ENCODE data around the gene LYRM4. TPM values are rescaled to one million over a fixed set of nuclear protein-coding genes. Genes with fewer than 3 reads are reported as not detected.

Gene LYRM4
- total RNA-seq, 1 experiment from 2014 or later: 25.6 TPM

- DNase-seq (ENCODE audit: low read depth): peak; percentile 56
Measured at GRCh38 chr6:5205877-5206850, 54.6 kb downstream of the LYRM4 start.

- no peak for DNase-seq (ENCODE audit: low read depth)
Measured at GRCh38 chr6:5205035-5205507, 55.7 kb downstream of the LYRM4 start.

GRCh38 chr6:5204376-5204775 is 56.4 kb downstream of the LYRM4 start:
- DNase-seq (ENCODE audit: low read depth): no peak

GRCh38 chr6:5203546-5203945 is 57.2 kb downstream of the LYRM4 start:
- DNase-seq (ENCODE audit: low read depth): no peak

- no peak for DNase-seq (ENCODE audit: low read depth)
Measured at GRCh38 chr6:5202941-5203340, 57.8 kb downstream of the LYRM4 start.

GRCh38 chr6:5202206-5202605 is 58.5 kb downstream of the LYRM4 start:
- DNase-seq (ENCODE audit: low read depth): no peak

GRCh38 chr6:5201271-5201670 is 59.5 kb downstream of the LYRM4 start:
- no peak for DNase-seq (ENCODE audit: low read depth)

GRCh38 chr6:5199702-5200101 is 61.0 kb downstream of the LYRM4 start:
- no peak for DNase-seq (ENCODE audit: low read depth)

GRCh38 chr6:5199283-5199682 is 61.5 kb downstream of the LYRM4 start:
- no peak for DNase-seq (ENCODE audit: low read depth)

- DNase-seq (ENCODE audit: low read depth): no peak
Measured at GRCh38 chr6:5197084-5197483, 63.7 kb downstream of the LYRM4 start.

- no peak for DNase-seq (ENCODE audit: low read depth)
Measured at GRCh38 chr6:5192135-5192794, 68.5 kb downstream of the LYRM4 start.

- DNase-seq (ENCODE audit: low read depth): no peak
Measured at GRCh38 chr6:5191722-5192121, 69.0 kb downstream of the LYRM4 start.

GRCh38 chr6:5191222-5191621 is 69.5 kb downstream of the LYRM4 start:
- no peak for DNase-seq (ENCODE audit: low read depth)

GRCh38 chr6:5190507-5190906 is 70.2 kb downstream of the LYRM4 start:
- peak; percentile 89 for DNase-seq (ENCODE audit: low read depth)

GRCh38 chr6:5188646-5189045 is 72.1 kb downstream of the LYRM4 start:
- DNase-seq (ENCODE audit: low read depth): no peak

GRCh38 chr6:5184878-5185277 is 75.9 kb downstream of the LYRM4 start:
- DNase-seq (ENCODE audit: low read depth): no peak

- no peak for DNase-seq (ENCODE audit: low read depth)
Measured at GRCh38 chr6:5184218-5184617, 76.5 kb downstream of the LYRM4 start.

GRCh38 chr6:5181510-5182317 is 79.0 kb downstream of the LYRM4 start:
- no peak for DNase-seq (ENCODE audit: low read depth)

- DNase-seq (ENCODE audit: low read depth): no peak
Measured at GRCh38 chr6:5180636-5181035, 80.1 kb downstream of the LYRM4 start.

GRCh38 chr6:5179917-5180316 is 80.8 kb downstream of the LYRM4 start:
- no peak for DNase-seq (ENCODE audit: low read depth)

GRCh38 chr6:5178806-5179205 is 81.9 kb downstream of the LYRM4 start:
- DNase-seq (ENCODE audit: low read depth): no peak

GRCh38 chr6:5175635-5176034 is 85.1 kb downstream of the LYRM4 start:
- DNase-seq (ENCODE audit: low read depth): no peak
